SU-DHL-6 (cell line): ENCODE measurements around the gene MARS1.

Experiments used
- H2AFZ ChIP-seq: fragments of 200-600 bp; sonication (generic); 2 replicates; pipeline ENCODE4 v1.6.1; 2014; ENCODE audit warnings: low read depth, mild to moderate bottlenecking, moderate library complexity, mixed read lengths, antibody characterized with exemption, low read length; ENCODE audit not compliant: severe bottlenecking
- H3F3A ChIP-seq: fragments of 200-600 bp; shearing (Covaris generic); 2 replicates; pipeline ENCODE4 v1.6.0; 2016; ENCODE audit warnings: antibody characterized with exemption, mild to moderate bottlenecking; ENCODE audit not compliant: insufficient read depth
- H3K27ac ChIP-seq: fragments of 200-600 bp; sonication (generic); 2 replicates; pipeline ENCODE4 v1.5.1; 2016; ENCODE audit warnings: low read depth, mild to moderate bottlenecking, low read length, moderate library complexity, mixed read lengths
- H3K27me3 ChIP-seq: fragments of 200-600 bp; sonication (generic), shearing (Covaris generic); 2 replicates; pipeline ENCODE4 v1.6.0; 2014; ENCODE audit warnings: mild to moderate bottlenecking, low read length
- H3K36me3 ChIP-seq: fragments of 200-600 bp; sonication (generic); 2 replicates; pipeline ENCODE4 v1.6.1; 2014; ENCODE audit warnings: mild to moderate bottlenecking, low read length, mixed read lengths
- H3K4me2 ChIP-seq: fragments of 300-600, 200-600 bp; shearing (Covaris generic), sonication (generic); 2 replicates; pipeline ENCODE4 v1.6.0; 2014; ENCODE audit warnings: low read length, low read depth, mild to moderate bottlenecking; ENCODE audit not compliant: poor library complexity, severe bottlenecking
- H3K4me3 ChIP-seq: fragments of 200-600 bp; sonication (generic); 2 replicates; pipeline ENCODE4 v1.5.1; 2014; ENCODE audit warnings: antibody characterized with exemption, low read length, mild to moderate bottlenecking, mixed read lengths; ENCODE audit not compliant: insufficient read depth, poor library complexity, severe bottlenecking
- H3K79me2 ChIP-seq: fragments of 200-600 bp; sonication (generic); 2 replicates; pipeline ENCODE4 v1.6.1; 2014; ENCODE audit warnings: mild to moderate bottlenecking, low read length, moderate library complexity; ENCODE audit not compliant: insufficient read depth
- H3K9ac ChIP-seq: fragments of 200-600 bp; sonication (generic); 2 replicates; pipeline ENCODE4 v1.7.0; 2014; ENCODE audit warnings: mild to moderate bottlenecking, low read length
- H3K9me2 ChIP-seq: fragments of 200-600 bp; sonication (generic); replicated peaks from 2 replicates; pipeline ENCODE4 v1.6.1; 2014; ENCODE audit warnings: low read length; ENCODE audit not compliant: insufficient read depth
- H3K9me3 ChIP-seq: fragments of 200-600 bp; sonication (generic); 2 replicates; pipeline ENCODE4 v1.6.1; 2014; ENCODE audit warnings: low read length, mixed read lengths; ENCODE audit not compliant: insufficient read depth
- H4K20me1 ChIP-seq: fragments of 200-600 bp; sonication (generic); 2 replicates; pipeline ENCODE4 v1.6.1; 2014; ENCODE audit warnings: low read depth, mild to moderate bottlenecking, antibody characterized with exemption, low read length, moderate library complexity, mixed read lengths
- EZH2phosphoT487 ChIP-seq: fragments of 200-600 bp; sonication (generic), shearing (Covaris generic); conservative IDR thresholded peaks from 2 replicates; pipeline ENCODE4 v1.6.1; 2018; ENCODE audit warnings: mild to moderate bottlenecking, antibody characterized with exemption, low read length, moderate library complexity, mixed read lengths
- TF ChIP-seq, protein P1 (sequence below): fragments of 200-600 bp; sonication (generic); IDR thresholded peaks from one replicate; pipeline ENCODE4 v1.5.1; 2017; ENCODE audit warnings: antibody characterized with exemption, mild to moderate bottlenecking, low read length, moderate library complexity; ENCODE audit not compliant: insufficient read depth, poor library complexity, severe bottlenecking

Gene MARS1

DNA sequence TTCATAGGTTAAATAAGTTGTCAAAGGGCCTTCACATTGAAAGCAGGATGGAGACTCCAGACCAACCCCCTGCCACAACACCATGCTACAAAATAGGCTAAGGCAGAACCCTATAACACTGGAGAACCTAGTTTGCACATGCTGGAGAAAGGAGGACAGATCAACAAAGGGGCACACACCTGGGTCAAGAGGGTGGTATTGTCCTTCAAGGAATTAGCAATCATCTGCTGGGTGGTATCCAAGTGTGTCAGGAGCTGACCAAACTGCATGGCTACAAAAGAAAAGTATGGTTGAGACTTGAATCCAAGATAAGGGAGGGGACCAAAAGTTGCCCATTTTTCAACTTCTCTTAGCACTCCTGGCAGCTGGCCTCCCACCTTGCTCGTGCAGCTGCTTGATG is 44.0 kb downstream of the MARS1 start:
- Histone ChIP-seq H3K9me3 (no peaks in the 10 kb centered on the region), H3K4me2 (no peak overlapping the region), H3K27me3 (no peaks in the 10 kb centered on the region), H2AFZ (no peak overlapping the region), H3K79me2 (no peaks in the 10 kb centered on the region), H3K9me2 (no peaks in the 10 kb centered on the region), H3K27ac (no peak overlapping the region), H3K9ac (no peak overlapping the region), H3K36me3 (no peaks in the 10 kb centered on the region; the same call in 1 of the 2 replicates), H3F3A (peaks cover 12% of the 10 kb centered on the region; the same call in 1 of the 2 replicates), H3K4me3 (no peak overlapping the region), H4K20me1 (no peaks in the 10 kb centered on the region)
- TF ChIP-seq, protein P1, sequence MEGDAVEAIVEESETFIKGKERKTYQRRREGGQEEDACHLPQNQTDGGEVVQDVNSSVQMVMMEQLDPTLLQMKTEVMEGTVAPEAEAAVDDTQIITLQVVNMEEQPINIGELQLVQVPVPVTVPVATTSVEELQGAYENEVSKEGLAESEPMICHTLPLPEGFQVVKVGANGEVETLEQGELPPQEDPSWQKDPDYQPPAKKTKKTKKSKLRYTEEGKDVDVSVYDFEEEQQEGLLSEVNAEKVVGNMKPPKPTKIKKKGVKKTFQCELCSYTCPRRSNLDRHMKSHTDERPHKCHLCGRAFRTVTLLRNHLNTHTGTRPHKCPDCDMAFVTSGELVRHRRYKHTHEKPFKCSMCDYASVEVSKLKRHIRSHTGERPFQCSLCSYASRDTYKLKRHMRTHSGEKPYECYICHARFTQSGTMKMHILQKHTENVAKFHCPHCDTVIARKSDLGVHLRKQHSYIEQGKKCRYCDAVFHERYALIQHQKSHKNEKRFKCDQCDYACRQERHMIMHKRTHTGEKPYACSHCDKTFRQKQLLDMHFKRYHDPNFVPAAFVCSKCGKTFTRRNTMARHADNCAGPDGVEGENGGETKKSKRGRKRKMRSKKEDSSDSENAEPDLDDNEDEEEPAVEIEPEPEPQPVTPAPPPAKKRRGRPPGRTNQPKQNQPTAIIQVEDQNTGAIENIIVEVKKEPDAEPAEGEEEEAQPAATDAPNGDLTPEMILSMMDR: no peak
- TF ChIP-seq EZH2phosphoT487: no peak

DNA sequence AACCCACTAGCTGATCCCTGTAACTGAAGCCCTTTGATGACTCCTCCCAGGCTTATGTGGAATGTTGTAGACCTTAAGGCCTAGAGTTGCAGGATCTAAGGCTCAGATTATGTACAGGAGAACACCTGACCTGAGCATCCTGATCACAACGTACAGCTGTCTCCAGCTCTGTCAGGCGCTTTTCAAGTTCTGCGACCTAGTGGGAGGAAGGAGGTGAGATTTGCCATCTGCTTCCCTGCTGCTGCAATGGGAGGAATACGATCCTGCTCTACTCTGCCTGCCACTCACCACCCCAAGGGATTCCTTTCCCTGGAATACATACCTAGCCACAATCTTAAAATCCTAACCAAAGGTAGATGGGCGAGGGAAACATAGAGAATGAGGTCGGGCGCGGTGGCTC is 45.2 kb downstream of the MARS1 start:
- H3K4me3 ChIP-seq: no peak overlapping the region
- no peaks in the 10 kb centered on the region for H3K9me2 ChIP-seq
- H3K9ac ChIP-seq: no peak overlapping the region
- no peaks in the 10 kb centered on the region; the same call in 1 of the 2 replicates for H3K36me3 ChIP-seq
- H3K9me3 ChIP-seq: no peaks in the 10 kb centered on the region
- H3K79me2 ChIP-seq: no peaks in the 10 kb centered on the region
- H2AFZ ChIP-seq: no peak overlapping the region
- no peaks in the 10 kb centered on the region for H4K20me1 ChIP-seq
- TF ChIP-seq EZH2phosphoT487: no peak
- TF ChIP-seq, protein P1: no peak
- no peaks in the 10 kb centered on the region for H3K27me3 ChIP-seq
- H3K27ac ChIP-seq: no peak overlapping the region
- H3F3A ChIP-seq: peaks cover 12% of the 10 kb centered on the region; the same call in 1 of the 2 replicates
- H3K4me2 ChIP-seq: no peak overlapping the region

DNA sequence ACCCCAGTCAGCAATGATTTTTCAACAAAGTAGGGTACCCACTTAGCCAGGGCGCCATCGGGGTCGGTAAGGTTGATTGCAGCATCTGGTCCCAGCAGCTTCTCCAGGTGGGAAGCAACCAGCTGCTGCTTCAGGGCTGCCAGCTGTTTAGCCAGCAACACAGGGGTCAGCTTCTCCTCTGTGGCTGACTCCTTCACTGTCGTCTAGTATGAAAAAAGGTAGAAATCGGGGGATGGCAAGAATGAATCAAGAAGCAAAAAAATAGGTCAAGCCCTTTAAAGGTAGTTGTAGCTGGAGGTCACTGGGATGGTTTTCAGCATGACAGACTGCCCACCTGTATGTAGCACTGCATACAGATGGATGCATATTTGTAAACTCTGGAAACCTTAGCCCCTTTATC is 46.4 kb downstream of the MARS1 start:
- Histone ChIP-seq H3K36me3 (no peaks in the 10 kb centered on the region), H3K79me2 (no peaks in the 10 kb centered on the region), H3K9me2 (no peaks in the 10 kb centered on the region), H3K9ac (no peak overlapping the region), H3F3A (0 out of 2 replicates have a peak, but pooled peaks cover 6% of the 10 kb centered on the region), H3K27me3 (no peaks in the 10 kb centered on the region), H3K4me2 (no peak overlapping the region), H3K9me3 (no peaks in the 10 kb centered on the region), H3K27ac (no peak overlapping the region), H4K20me1 (no peaks in the 10 kb centered on the region), H2AFZ (no peak overlapping the region), H3K4me3 (no peak overlapping the region)
- TF ChIP-seq EZH2phosphoT487: no peak
- TF ChIP-seq, protein P1: no peak
